ENCODE results near the gene SCYL1.

Gene SCYL1

DNA sequence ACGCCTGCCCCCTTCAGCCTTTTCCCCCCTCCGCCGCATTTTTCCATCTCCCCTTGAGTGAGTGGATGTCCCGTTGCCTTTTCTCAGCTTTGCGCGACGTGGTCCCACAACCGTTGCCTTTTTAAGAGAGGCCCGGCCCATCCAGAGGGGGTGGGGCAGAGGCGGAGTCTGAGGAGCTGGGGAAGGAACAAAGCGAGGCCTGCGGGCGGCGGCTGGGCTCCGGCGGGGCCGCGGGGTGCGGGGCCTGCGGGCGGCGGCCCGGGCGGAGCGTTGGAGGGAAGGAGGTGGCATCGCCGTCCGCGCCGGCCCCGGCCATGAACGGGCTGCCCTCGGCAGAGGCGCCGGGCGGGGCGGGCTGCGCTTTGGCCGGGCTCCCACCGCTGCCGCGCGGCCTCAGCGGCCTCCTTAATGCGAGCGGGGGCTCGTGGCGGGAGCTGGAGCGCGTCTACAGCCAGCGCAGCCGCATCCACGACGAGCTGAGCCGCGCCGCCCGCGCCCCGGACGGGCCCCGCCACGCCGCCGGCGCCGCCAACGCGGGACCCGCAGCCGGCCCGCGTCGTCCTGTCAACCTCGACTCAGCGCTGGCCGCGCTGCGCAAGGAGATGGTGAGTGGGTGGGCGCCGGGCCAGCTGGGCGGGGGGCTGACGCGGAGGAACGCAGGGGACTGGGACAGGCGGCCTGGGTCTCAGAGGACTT, 47.6 kb downstream of the SCYL1 start, which contains the start of gene FAM89B:
FAM89B (plus strand) TSS at position 183 of the 696 bp plus-strand sequence; CDS start at position 315, 132 bp downstream.
- peak; percentile 93 for DNase-seq

DNA sequence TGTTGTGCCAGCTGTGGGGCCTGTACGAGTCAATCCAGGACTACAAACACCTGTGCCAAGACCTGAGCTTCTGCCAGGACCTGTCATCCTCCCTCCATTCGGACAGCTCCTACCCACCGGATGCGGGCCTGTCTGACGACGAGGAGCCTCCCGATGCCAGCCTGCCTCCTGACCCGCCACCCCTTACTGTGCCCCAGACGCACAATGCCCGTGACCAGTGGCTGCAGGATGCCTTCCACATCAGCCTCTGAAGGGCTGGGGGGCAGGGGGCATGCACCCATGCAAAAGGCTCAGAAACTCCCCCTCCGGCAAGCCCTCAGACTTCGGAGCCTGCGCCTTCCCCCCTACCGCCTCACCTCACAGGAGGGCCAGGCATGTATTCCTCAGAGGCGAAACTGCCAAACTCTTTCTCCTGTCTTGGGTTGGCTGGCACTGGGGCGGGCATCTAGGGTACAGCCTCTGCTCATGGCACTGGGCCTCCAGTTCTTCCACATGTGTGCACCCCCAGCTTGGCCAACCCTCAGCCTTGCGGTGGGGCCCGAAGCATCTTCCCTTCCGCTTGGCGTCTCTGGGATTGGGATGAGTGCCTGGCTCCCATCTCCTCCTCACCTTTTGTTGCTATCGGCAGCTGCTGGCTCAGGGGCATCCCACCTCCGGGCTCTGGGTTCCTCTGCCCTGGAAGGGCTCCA, 48.7 kb downstream of the SCYL1 start:
- DNase-seq = no peak

DNA sequence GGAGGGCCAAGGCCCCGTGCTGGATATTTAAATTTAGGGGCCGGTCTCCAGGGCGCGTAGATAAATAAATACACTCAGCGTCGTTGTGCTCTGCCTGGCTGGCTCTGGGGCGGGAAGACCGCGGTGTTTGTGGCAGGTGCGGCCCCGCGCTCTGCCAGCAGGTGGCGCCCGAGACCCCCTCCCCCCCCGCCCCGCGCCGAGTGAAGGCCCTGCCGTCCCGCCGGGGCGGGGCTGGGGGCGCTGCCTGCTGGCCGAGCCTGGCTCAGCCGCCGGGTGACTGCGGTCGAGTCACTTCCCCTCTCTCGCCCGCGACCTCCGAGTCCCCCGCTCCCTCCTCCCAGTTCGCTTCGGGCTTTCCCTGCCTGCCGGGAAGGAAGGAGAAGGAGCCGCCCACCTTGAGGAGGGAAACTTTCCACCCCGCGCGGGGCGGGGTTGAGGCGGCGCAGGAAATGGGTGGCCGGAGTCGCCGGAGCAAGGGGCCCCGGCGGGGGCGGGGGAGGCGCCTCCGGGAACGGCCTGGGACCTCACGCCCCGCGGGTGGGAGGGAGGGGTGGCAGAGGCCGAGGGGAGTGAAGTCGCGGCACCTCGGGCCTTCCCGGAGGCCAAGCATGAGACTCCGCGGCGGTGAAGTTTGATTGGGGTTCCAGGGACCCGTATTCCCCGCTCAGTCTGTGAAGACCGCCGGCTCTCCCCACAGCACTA, 49.4 kb downstream of the SCYL1 start:
- DNase-seq = peak; percentile 98

DNA sequence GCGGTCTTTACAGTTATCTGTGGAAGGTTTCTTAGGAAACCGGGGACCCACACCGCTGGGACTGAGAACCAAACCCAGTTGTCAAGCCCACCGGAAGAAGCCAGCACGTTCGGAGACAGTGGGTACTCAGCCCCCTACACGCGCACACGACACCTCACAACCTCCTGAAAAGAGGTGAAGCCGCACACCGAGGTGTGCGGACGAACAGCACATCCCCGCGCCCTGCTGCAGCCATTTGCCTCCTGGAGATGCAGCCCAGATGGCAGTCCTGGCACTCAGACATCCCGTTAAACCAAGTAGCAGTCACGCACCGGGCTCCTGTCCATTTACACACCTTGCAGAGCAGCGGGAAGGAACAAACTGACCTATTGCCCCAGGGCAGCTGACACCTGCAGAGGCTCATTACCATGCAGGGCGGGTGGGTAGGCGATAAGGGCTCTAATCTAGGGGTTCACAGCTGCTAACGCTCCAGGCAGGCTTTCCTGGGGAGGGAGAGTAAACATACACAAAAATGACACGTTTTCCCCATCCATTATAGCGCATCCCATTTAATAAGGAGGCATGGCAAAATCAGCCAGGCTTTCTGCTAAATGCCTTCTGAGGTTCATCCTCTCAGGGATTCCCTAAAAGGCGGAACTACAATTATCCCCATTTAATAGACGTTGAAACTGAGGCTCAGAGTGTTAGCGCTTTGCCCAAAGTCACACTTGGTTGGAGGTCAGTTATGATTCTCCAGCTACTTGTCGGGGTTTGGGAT, 50.1 kb downstream of the SCYL1 start:
- DNase-seq = peak; percentile 85

DNA sequence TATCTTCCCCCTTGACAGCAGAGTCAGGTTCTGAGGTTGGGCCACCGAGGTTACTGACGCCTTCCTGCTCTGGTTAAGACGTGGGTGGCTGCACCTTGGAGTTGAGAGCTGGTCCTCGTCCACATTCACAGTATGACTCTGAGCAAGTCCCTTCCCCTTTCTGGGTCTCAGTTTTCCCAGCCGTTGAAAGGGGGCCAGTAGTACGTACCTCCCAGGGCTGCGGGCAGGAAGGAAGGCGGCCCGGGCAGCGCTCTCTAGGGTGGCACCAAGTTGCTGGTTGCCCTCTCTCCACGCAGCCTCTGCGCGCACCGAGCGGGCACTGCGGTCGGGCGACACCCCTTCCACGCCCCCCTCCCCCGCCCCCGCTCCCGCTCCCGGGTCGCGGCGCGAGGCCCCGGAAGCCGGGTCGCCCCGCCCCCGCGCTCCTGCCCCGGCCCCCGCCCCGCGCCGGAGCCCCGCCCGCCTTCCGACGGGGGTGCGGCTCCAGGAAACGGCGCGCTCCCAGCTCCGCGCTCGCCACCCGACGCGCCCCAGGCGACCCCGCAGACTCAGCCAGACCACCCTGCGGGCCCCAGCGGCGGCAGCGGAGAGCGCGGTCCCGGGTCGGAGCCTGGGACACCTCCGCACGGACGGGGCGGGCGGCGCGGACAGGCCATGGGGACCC, 50.8 kb downstream of the SCYL1 start, which contains the start of gene EHBP1L1:
EHBP1L1 (plus strand) TSS at position 486 of the 664 bp plus-strand sequence. CDS start 250 bp downstream, outside the sequence.
- peak; percentile 85 for DNase-seq

DNA sequence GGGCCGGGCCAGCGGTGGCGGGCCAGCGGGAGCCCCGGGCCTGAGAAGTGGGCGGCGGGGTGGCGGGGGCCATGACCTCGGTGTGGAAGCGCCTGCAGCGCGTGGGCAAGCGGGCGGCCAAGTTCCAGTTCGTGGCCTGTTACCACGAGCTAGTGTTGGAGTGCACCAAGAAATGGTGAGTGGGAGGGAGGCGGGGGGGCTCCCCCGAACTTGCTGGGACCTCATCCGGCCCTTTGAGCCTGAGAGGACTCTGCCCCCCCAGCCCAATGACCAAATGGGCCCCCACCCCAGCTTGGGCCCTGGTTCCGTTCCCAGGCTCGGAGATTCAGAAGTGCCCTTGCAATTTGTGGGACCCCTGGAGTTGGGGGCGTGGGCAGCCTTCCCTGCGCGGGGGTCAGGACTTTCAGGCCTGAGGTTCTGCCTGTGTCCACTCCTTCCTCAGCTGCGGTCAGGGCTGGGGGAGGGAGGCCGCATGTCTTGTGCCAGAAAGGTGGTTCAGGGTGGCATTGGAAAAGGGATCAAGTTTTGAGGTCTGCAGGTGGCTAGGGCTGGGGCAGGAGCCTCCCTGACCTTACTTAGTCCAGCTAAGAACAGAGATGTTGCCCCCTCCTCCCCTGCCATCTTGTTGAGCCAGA, 51.5 kb downstream of the SCYL1 start:
- no peak for DNase-seq

DNA sequence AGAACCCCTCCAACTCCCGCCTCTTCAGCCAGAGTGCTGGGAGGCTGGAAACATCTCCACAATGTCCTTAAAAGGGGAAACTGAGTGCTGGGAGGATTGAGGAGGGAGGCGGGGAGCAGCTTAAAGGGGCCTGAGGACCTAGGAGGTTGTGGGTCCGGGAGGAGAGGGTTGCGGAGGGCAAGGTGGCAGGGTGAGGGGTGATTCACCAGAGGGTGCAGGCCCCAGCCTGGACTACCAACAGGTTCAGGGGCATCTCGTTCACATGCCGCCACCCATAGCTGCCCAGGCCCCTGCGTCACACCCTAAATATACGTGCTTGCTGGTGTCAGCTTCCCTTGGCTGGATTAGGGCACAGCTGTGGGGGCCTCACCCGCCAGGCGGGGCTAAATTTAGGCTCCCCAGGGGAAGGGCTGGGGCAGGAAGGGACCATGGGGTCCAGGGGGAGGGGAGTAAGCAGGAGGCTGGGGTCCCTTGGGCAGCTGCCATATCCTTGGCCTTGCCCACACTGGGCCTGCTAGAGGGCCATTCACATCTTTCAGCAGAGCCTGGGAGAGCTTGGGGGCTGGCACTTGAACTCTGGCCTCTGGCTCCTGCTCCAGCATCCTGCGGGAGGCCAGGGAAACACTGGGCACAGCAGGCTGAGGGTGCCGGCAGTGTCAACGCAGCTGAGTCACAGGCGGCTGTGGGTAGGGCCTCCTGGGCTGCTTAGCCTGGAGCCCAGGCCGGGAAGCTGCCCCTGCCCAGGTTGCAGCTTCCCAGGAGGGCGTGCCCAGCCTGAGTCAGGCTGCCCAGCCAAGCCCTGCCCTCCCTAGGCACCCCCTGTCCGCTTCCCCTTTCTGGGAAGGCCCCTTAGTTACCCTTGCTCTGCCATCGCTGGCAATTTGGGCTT, 52.2 kb downstream of the SCYL1 start:
- no peak for DNase-seq

DNA sequence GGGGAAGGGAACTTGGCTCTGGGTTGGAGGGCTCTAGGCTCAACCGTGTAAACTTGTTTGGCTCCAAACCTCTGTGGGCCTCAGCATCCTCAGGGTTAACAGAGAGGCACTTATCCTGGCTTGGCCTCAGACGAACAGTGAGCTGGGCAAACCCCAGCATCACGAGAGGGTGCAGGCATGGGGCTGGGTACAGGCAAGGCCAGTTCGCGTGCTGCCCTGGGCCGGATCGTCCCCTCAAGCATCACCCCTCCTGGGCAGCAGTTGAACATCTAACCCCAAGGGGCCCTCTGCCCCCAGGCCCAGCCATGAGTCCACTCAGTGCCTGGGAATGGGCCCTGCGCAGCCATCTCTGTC, 52.9 kb downstream of the SCYL1 start:
- DNase-seq = no peak

DNA sequence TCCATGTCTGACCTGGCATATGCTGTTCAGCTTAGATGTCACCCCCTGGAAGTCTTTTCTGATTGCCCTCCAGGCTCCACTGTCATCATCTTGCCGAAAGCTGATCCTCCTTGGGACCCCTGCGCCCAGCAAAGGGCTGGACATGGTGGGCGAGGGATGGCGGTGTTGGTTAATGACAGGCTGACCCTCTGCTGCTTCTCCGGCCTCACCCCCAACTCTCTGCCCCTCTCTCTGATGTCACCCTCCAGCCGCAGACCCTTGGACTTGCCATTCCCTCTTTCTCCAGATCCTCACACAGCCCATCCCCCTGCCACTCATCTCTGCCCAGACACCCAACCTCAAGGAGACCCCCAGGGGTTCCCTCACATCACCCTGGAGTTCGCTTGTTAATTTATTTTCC, 53.3 kb downstream of the SCYL1 start:
- no peak for DNase-seq

DNA sequence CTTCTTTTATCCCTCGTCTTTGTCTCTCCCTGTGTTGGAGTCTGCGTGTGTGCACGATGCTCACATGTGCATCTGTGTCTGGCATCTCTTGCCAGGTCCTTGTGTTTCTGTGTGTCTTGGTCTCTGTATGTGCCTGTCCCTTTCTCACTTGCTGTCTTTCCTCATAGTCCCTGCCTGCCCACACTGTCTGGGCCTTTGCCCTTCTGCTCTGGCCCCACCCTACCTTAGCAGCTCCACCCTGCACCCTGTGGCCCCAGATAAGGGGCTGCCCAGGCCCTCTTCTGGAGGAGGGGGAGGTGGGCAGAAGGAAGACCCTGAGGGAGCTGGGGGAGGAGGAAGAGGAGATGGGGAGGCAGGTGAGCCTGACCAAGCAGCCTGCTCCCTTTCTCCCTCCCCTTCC, 53.8 kb downstream of the SCYL1 start:
- no peak for DNase-seq

DNA sequence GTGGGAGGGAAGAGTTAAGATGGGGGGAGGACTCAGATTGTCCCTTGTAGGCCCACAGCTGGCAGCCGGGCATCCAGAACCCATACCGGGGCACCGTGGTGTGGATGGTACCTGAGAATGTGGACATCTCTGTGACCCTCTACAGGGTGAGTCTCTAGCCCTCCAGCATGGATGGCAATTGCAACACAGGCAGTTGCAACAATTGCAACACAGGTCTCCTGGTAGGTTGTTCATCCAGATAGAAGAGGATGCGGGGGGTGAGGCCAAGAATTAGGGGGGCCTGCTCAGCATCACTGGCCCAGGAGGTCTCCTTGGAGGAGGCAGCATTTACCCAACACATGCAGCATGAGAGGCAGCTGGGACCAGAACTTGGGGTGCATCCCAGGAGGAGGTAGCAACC, 54.4 kb downstream of the SCYL1 start:
- DNase-seq = no peak

DNA sequence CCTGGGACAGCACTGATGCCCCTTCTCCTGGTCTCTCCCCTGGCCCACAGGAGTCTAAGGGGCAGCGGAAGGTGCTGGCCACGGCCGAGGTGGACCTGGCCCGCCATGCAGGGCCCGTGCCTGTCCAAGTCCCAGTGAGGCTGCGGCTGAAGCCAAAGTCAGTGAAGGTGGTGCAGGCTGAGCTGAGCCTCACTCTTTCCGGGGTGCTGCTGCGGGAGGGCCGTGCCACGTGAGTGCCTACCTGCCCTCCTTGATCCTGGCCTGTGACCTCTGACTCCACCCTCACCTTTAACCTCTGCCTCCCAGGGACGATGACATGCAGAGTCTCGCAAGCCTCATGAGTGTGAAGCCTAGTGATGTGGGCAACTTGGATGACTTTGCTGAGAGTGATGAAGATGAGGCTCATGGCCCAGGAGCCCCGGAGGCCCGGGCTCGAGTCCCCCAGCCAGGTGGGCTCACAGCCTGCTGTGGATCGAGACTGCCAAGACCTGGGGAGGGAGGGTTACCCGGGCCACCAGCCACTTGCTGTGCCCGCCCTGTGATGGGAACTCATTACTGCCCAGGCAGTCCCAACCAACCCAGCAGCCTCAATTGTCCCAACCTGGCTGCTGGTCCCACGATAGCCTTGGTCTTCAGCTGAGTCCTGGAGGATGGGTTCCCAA, 55.3 kb downstream of the SCYL1 start:
- no peak for DNase-seq

DNA sequence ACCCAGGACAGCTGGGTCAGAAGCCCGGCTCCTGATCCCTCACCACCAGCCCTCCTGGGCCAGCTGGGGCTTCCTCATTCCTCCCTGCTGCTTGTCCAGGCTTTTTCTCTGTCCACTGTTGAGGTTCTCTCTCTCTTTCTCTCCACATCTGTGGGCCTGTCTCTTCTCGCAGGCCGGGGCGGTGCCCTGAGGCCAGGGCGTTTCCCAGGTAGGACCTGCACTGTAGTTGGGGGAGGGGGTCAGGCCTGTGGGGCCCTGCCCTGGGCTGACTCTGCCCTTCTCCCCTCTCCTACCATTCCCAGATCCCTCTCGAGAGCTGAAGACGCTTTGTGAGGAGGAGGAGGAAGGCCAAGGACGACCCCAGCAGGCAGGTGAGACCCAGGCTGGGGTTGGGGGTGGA, 55.9 kb downstream of the SCYL1 start:
- no peak for DNase-seq

DNA sequence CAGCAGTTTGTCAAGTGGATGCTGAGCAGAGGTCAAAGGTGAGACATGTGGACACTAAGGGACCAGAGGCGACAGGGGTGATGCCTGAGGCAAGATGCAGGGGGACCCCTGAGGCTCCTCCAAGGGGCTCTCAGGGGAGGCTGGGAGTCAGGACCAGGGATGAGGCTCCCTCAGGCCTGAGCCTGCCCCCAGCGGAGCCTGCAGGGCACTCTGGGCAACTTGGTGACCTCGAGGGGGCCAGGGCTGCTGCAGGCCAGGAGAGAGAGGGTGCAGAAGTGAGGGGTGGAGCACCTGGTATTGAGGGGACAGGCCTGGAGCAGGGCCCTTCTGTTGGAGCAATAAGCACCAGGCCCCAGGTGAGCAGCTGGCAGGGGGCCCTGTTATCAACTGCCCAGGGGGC, 57.0 kb downstream of the SCYL1 start:
- DNase-seq = no peak

DNA sequence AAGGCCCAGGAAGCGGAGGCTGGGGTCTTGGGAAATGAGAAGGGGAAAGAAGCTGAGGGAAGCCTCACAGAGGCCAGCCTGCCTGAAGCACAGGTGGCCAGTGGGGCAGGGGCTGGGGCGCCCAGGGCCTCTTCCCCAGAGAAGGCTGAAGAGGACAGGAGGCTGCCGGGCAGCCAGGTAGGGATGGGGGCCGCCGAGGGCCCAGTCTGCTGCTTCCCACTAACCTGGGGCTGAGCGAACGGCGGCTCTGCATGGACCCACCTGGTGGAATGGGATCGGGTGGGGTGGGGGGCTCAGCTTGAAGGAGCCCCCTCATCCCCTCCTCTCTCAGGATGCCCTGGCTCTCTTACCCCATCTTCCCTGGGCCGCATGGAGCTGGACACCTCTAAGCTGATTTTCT, 58.7 kb downstream of the SCYL1 start:
- no peak for DNase-seq

DNA sequence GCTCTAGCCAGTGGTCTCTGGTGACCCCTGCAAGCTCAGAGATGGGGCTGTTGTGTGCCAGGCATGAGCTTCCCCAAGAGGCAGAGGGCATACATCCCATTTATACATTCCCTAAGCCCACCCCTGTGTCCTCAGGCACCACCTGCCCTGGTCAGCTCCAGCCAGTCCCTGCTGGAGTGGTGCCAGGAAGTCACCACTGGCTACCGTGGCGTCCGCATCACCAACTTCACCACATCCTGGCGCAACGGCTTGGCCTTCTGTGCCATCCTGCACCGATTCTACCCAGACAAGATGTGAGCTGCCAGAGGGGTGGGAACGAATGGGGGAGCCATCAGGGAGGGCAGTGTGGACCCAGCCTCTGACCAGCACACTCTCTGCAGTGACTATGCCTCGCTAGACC, 59.2 kb downstream of the SCYL1 start:
- DNase-seq = no peak

DNA sequence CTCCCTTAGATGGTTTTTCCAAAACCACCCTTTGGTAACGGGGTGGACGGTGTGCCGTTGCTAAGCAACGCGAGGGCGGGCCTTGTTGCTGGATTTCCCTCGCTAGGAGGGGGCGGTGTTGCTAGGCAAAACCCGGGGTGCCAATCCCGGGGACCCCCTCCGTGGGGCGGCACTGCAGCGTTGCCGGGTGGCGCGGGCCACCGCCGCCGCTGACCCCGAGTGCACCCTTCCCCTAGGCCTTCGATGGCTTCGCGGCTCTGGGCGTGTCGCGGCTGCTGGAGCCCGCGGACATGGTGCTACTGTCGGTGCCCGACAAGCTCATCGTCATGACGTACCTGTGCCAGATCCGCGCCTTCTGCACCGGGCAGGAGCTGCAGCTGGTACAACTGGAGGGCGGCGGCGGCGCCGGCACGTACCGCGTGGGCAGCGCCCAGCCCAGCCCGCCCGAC, 59.9 kb downstream of the SCYL1 start:
- DNase-seq = no peak

DNA sequence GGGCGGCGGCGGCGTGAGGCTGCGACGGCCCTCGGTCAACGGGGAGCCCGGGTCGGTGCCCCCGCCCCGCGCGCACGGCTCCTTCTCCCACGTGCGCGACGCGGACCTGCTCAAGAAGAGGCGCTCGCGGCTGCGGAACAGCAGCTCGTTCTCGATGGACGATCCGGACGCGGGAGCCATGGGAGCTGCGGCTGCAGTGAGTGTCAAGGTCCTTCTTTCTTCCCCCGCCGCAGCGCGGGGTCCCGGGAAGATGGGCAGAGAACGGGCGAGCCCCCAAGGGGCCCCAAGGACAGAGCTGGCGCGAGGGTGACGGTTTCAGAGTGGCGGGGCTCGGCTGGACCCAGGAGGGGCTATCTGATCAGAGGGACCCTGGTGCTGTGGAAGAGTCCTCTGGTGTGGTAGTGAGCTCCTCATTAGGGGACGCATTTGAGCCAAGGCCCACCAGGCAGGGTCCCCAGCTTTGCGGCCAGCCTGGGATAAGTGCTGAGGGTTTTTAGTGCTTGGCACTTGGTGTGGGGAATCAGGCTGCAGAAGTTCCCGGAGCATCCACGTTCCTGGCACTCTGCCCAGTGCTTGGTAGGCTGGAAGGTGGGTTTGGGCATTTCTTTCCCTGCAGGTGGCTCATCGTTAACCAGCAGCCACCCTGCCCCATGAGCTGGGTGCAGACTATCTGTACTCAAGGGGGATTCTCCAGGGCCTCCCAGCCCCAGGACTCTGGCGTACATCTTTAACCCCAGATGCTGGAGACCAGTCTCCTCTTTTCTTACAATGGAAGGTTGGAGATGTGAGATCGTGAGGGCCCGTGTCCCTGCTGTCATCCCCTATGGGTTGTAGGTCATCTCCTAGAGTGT, 60.7 kb downstream of the SCYL1 start:
- no peak for DNase-seq

DNA sequence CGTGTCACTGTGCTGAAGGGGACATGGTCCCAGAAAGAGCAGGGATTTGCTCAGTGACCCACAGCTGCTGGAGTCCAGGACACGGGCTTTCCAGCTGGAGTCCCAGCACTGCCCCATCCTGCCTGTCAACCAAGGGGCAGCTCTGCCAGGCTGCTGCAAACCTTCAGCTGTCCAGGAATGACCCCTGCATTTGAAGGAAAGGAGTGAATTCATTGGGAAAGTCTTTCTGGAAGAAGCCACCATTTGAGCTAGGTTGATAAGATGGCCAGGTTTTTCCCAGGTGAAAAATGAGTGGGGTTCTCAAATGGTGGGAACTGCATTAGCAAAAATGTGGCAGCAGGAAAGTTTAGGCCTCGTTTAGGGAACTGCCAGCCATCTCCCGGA, 61.4 kb downstream of the SCYL1 start:
- no peak for DNase-seq

DNA sequence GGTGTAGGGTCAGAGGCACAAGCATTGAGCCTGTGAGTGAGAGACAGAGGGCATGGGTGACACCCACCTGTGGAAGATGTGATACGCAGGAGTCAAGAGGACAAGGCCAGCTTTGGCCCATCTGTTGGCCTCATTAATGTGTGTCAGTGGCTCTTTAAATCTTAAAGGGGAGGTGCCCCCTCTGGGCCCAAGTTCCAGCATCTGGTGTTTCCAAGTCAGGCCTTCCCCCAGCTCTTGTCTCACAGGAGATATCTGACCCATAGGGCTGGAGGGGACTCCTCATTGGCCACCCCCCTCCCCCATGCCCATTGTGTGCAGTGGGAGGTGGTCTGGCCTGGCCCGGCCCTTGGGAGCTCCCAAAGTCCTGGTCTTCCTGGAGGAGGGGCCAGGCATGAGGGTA, 61.8 kb downstream of the SCYL1 start:
- DNase-seq = no peak
